OCI-LY3 (cell line): Measurements from ENCODE around the gene CSTB.

Experiments
- H2AFZ ChIP-seq: fragments of 200-600, 300-600 bp; shearing (Covaris generic); 2 replicates; pipeline ENCODE4 v1.6.0; 2014; ENCODE audit warnings: antibody characterized with exemption, low read depth, low read length
- H3K27ac ChIP-seq: fragments of 200-600, 300-600 bp; sonication (generic); 2 replicates; pipeline ENCODE4 v1.5.1; 2014; ENCODE audit warnings: mild to moderate bottlenecking, low read length, moderate library complexity, mixed read lengths
- H3K27me3 ChIP-seq: fragments of 200-600, 300-600 bp; sonication (generic); 2 replicates; pipeline ENCODE4 v1.6.1; 2014; ENCODE audit warnings: low read depth, low read length, mixed read lengths
- H3K36me3 ChIP-seq: fragments of 200-600, 300-600 bp; sonication (generic); replicated peaks from 2 replicates; pipeline ENCODE3; 2014; ENCODE audit warnings: low read depth, low read length, mixed read lengths
- H3K4me1 ChIP-seq: fragments of 300-600, 200-600 bp; sonication (generic); 2 replicates; pipeline ENCODE4 v1.6.1; 2014; ENCODE audit warnings: low read length, mixed read lengths
- H3K4me2 ChIP-seq: fragments of 200-600, 300-600 bp; sonication (generic); 2 replicates; pipeline ENCODE4 v1.6.1; 2014; ENCODE audit warnings: low read length, mixed read lengths
- H3K4me3 ChIP-seq: fragments of 300-600, 200-600 bp; sonication (generic); 2 replicates; pipeline ENCODE4 v1.5.1; 2014; ENCODE audit warnings: antibody characterized with exemption, mild to moderate bottlenecking, low read length, moderate library complexity
- H3K79me2 ChIP-seq: fragments of 300-600, 200-600 bp; shearing (Covaris generic); 2 replicates; pipeline ENCODE4 v1.6.1; 2014; ENCODE audit warnings: mild to moderate bottlenecking, low read length, mixed read lengths
- H3K9ac ChIP-seq: fragments of 300-600, 200-600 bp; shearing (Covaris generic); 2 replicates; pipeline ENCODE4 v1.6.0; 2014; ENCODE audit warnings: mild to moderate bottlenecking, low read length, moderate library complexity
- H3K9me3 ChIP-seq: fragments of 200-600, 300-600 bp; shearing (Covaris generic); 2 replicates; pipeline ENCODE4 v1.6.1; 2014; ENCODE audit warnings: low read length, mixed read lengths; ENCODE audit not compliant: insufficient read depth
- H4K20me1 ChIP-seq: fragments of 200-600, 300-600 bp; sonication (generic); 2 replicates; pipeline ENCODE4 v1.6.1; 2016; ENCODE audit warnings: low read length, mixed read lengths; ENCODE audit not compliant: insufficient read depth
- EZH2phosphoT487 ChIP-seq: fragments of 200-600 bp; shearing (Covaris generic); IDR thresholded peaks from 2 replicates; pipeline ENCODE4 v1.6.1; 2018; ENCODE audit warnings: antibody characterized with exemption, mixed run types, low read depth
- TF ChIP-seq, protein P1 (sequence below): fragments of 200-600, 300-600 bp; sonication (generic); IDR thresholded peaks from 2 replicates; pipeline ENCODE4 v1.5.1; 2014; ENCODE audit warnings: antibody characterized with exemption, low read length, low read depth

CSTB gene

DNA sequence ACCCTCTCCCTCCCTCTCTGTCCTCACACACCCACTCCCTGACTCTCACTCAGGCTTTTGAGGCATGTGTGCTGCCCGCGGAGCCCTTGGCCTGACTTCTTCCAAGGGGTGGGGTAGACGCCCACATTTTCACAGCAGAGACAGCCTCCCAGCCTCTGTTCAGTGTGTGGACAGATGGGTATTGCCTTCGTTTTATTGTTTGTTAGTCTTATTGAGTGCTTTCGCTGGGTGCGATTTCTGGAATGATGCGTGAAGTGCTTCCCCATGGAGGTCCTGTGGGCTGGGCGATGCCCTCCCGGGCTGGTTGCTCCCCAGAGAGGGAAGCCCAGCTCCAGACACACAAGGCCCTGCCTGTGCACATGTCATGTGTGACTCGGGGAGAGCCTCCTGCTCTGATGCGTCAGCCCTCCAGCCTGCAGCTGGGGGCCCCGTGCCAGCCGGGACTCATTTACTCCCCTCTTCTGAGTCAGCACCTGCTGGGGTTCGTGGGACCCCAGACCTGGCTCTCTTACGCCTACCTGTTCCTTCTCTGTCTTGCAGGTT, 42.5 kb downstream of the CSTB start:
- H3K4me1 ChIP-seq, result peaks cover 4% of the 10 kb centered on the region; the same call in 1 of the 2 replicates
- H3K4me3 ChIP-seq, result no peak overlapping the region

DNA sequence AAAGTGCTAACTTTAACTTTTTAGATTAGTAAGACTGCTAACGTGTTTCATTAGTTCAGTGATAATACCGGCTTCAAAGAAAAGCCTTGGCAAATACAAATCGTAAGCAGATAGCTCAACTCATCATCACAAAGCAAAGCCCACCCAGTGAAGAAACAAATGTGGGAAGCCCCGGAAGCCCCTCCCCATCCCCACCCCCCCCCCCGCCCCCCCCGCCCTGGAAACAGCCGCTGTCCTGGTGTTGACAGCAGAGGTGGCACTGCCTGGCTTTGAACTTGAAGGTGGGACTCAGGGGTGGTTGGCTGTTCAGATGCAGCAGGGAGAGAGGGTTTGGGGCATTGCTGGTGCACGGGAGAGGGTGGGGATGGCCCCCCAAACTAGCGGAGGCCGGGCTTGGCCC, 43.0 kb downstream of the CSTB start:
- TF ChIP-seq, protein P1, sequence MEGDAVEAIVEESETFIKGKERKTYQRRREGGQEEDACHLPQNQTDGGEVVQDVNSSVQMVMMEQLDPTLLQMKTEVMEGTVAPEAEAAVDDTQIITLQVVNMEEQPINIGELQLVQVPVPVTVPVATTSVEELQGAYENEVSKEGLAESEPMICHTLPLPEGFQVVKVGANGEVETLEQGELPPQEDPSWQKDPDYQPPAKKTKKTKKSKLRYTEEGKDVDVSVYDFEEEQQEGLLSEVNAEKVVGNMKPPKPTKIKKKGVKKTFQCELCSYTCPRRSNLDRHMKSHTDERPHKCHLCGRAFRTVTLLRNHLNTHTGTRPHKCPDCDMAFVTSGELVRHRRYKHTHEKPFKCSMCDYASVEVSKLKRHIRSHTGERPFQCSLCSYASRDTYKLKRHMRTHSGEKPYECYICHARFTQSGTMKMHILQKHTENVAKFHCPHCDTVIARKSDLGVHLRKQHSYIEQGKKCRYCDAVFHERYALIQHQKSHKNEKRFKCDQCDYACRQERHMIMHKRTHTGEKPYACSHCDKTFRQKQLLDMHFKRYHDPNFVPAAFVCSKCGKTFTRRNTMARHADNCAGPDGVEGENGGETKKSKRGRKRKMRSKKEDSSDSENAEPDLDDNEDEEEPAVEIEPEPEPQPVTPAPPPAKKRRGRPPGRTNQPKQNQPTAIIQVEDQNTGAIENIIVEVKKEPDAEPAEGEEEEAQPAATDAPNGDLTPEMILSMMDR, result no peak
- no peak for TF ChIP-seq EZH2phosphoT487
- Histone ChIP-seq H3K4me2 (no peak overlapping the region), H3K27me3 (no peaks in the 10 kb centered on the region), H3K4me3 (no peak overlapping the region), H2AFZ (no peak overlapping the region), H3K27ac (no peak overlapping the region), H3K9ac (no peak overlapping the region), H3K4me1 (peaks cover 6% of the 10 kb centered on the region; the same call in 1 of the 2 replicates), H3K36me3 (peaks cover 4% of the 10 kb centered on the region), H3K9me3 (no peaks in the 10 kb centered on the region), H4K20me1 (peaks cover 20% of the 10 kb centered on the region), H3K79me2 (peaks cover 10% of the 10 kb centered on the region)

More for the DNA sequence above, 42.5 kb downstream of the CSTB start:
- no peak overlapping the region for H3K27ac ChIP-seq
- no peaks in the 10 kb centered on the region for H3K9me3 ChIP-seq
- no peak for TF ChIP-seq EZH2phosphoT487
- TF ChIP-seq, protein P1, result no peak
- H3K36me3 ChIP-seq, result peaks cover 4% of the 10 kb centered on the region
- no peak overlapping the region for H3K4me2 ChIP-seq
- H2AFZ ChIP-seq, result no peak overlapping the region
- H3K79me2 ChIP-seq, result peaks cover 10% of the 10 kb centered on the region
- no peaks in the 10 kb centered on the region for H3K27me3 ChIP-seq
- no peak overlapping the region for H3K9ac ChIP-seq
- H4K20me1 ChIP-seq, result peaks cover 20% of the 10 kb centered on the region

DNA sequence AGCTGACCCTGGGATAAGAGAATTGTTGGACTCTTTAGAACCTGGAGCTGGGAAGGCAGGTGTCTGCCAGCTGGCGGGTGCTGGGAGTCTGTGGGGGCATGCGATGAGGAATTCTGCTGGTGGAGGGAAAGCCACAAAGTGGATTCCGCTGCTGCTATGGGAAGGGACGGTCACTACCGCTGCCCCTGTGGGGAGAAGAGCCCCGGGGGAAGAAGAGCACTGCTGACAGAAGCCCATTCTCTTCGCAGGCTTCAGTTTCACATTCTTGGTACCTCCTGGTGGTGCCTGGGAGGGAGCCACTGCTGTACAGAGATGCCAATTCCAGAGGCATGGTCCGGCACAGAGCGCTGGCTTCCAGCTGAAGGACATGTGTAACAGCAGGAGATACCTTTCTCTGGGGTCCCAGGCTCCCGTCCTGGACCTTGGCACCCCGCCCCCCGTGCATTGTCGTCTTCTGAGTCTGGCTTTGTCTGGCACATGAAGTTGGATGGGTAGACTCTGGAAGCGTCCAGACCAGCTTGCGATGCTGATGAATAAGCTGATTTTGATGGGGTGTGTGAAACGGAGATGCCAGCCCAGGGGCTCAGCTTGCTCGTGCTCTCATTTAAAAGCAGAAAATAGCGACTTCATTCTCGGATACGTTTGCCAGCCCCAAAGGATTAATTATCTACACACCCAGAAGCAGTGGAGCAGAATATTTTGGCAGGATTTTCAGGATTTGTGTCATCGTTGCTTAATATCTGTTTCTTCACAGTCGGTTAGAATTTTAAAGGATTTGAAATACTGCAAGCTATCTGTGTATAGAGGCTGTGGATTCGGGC, 44.0 kb downstream of the CSTB start:
- peaks cover 15% of the 10 kb centered on the region for H3K4me1 ChIP-seq

DNA sequence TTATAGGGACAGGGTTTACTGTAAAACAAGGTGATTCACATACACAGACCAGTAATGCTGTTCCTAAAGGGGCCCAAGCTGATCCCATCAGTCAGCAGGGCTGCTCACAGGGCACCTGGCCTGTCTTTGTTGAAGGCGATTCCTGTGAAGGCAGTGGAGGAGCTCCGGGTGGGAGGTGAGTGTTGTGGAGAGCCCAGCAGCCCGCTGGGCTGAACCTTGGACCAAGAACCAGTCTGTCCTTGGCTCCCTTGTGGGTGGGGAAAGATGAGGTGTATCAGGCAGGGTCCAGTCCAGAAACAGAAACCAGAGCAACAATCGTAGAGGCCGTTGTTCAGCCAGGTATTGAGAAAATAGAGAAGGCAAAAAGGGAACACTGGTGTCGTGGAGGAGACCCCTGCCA, 44.6 kb downstream of the CSTB start:
- Histone ChIP-seq H3K4me3 (no peak overlapping the region), H2AFZ (no peak overlapping the region), H3K9me3 (no peaks in the 10 kb centered on the region), H3K9ac (no peak overlapping the region), H3K4me2 (no peak overlapping the region), H3K27ac (no peak overlapping the region), H3K4me1 (peaks cover 15% of the 10 kb centered on the region), H3K79me2 (peaks cover 24% of the 10 kb centered on the region), H3K27me3 (no peaks in the 10 kb centered on the region), H4K20me1 (peaks cover 25% of the 10 kb centered on the region), H3K36me3 (peaks cover 4% of the 10 kb centered on the region)
- TF ChIP-seq, protein P1, result no peak
- TF ChIP-seq EZH2phosphoT487, result no peak

More for the DNA sequence above, 44.0 kb downstream of the CSTB start:
- peaks cover 25% of the 10 kb centered on the region for H4K20me1 ChIP-seq
- H3K4me3 ChIP-seq, result no peak overlapping the region
- no peak for TF ChIP-seq EZH2phosphoT487
- TF ChIP-seq, protein P1, result no peak
- no peaks in the 10 kb centered on the region for H3K9me3 ChIP-seq
- no peaks in the 10 kb centered on the region for H3K27me3 ChIP-seq
- H3K9ac ChIP-seq, result no peak overlapping the region
- no peak overlapping the region for H3K4me2 ChIP-seq
- H2AFZ ChIP-seq, result no peak overlapping the region
- no peak overlapping the region for H3K27ac ChIP-seq
- peaks cover 18% of the 10 kb centered on the region for H3K79me2 ChIP-seq
- H3K36me3 ChIP-seq, result peaks cover 4% of the 10 kb centered on the region
